ENCODE results near the gene WFIKKN2.

GRCh38 chr17:50824429-50824828 lies 11.0 kb upstream of the WFIKKN2 start:
- TF ChIP-seq EZH2 (IDR thresholded peaks at IDR 0.05) (no peak), POLR2AphosphoS5 (IDR thresholded peaks at IDR 0.05; ENCODE audit: borderline replicate concordance, low read depth, low read length) (no peak)

Data from SK-N-MC (cell line).